Breast epithelium (tissue), 4 donors: ENCODE measurements around the gene SERPINB6. TPM values are rescaled to one million over a fixed set of nuclear protein-coding genes. Genes with fewer than 3 reads are reported as not detected.
A peak's percentile ranks its signal among the peaks of the same experiment; 100 is the strongest.
"Not testable (repeated sequence)": the region's sequence is repeated elsewhere in the genome, so short reads cannot be mapped to it uniquely, and the experiment has no call there.

Experiments
- DNase-seq, 2 donors: peaks; one replicate each; pipeline ENCODE4 v3.0.0-alpha.2; 2019; ENCODE audit warnings: low spot score in 2 of 2
- H3K27ac ChIP-seq, 2 donors: fragments of 200-600 bp; sonication (generic) in 1 of 2; one replicate each; pipeline ENCODE4 v1.5.1; 2016 to 2019; ENCODE audit warnings: mild to moderate bottlenecking in 1 of 2
- H3K27me3 ChIP-seq, 2 donors: fragments of 200-600 bp; sonication (generic) in 1 of 2; one replicate each; pipeline versions ENCODE4 v1.5.1 to v1.6.0; 2017 to 2019; ENCODE audit warnings: control low read depth in 1 of 2, mild to moderate bottlenecking in 1 of 2
- H3K36me3 ChIP-seq: fragments of 200-600 bp; one replicate; pipeline ENCODE4 v1.5.1; 2019
- H3K4me1 ChIP-seq, 2 donors: fragments of 200-600 bp; sonication (generic); one replicate each; pipeline ENCODE4 v1.5.1; 2016 to 2019; ENCODE audit warnings: control low read depth in 1 of 2
- H3K4me3 ChIP-seq, 3 donors: fragments of 200-600 bp; sonication (generic); 1 replicate in 2 of 3; 2 replicates in 1 of 3; pipeline ENCODE4 v1.5.1; 2016 to 2019; ENCODE audit warnings: mild to moderate bottlenecking in 3 of 3, moderate library complexity in 2 of 3
- H3K9me3 ChIP-seq, 2 donors: fragments of 200-600 bp; sonication (generic) in 1 of 2; one replicate each; pipeline ENCODE4 v1.5.1; 2016 to 2019; ENCODE audit warnings: control low read depth in 1 of 2
- POLR2A ChIP-seq: fragments of 450-650 bp; IDR thresholded peaks from one replicate; pipeline ENCODE4 v1.6.1; 2016; ENCODE audit warnings: antibody characterized with exemption, mild to moderate bottlenecking, moderate library complexity
- POLR2AphosphoS5 ChIP-seq, 3 donors: sonication (generic); formaldehyde crosslinking; IDR thresholded peaks; one replicate each; pipeline ENCODE4 v1.6.1; 2017; ENCODE audit warnings: antibody characterized with exemption in 3 of 3
- intact Hi-C: fragments of 100-400 bp; cut with DNase I; formaldehyde crosslinking; loops from one replicate; pipeline ENCODE4 v1.15.1; 2023; ENCODE audit warnings: low total_unique reads
- total RNA-seq, 3 donors: library from RNA; depleted of rRNA; stranded (reverse); fragments of >200 nt; gene quantifications; one replicate each; pipeline ENCODE4 v1.1.0, GENCODE V29; 2016
- TF ChIP-seq, protein P1 (sequence below), 3 donors: fragments of 450-650 bp; IDR thresholded peaks; one replicate each; pipeline ENCODE4 v1.5.1; 2016 to 2017; ENCODE audit warnings: antibody characterized with exemption in 3 of 3, mild to moderate bottlenecking in 3 of 3, moderate library complexity in 3 of 3

SERPINB6 gene
- total RNA-seq, 3 donors from 2014 or later: 100 to 146 (median 137) TPM

GRCh38 chr6:2911171-2911570 is 60.2 kb downstream of the SERPINB6 start:
- H3K36me3 ChIP-seq: no peaks in the 10 kb centered on the region
- no peaks in the 10 kb centered on the region for H3K9me3 ChIP-seq
- no peak for TF ChIP-seq POLR2A
- TF ChIP-seq, protein P1, sequence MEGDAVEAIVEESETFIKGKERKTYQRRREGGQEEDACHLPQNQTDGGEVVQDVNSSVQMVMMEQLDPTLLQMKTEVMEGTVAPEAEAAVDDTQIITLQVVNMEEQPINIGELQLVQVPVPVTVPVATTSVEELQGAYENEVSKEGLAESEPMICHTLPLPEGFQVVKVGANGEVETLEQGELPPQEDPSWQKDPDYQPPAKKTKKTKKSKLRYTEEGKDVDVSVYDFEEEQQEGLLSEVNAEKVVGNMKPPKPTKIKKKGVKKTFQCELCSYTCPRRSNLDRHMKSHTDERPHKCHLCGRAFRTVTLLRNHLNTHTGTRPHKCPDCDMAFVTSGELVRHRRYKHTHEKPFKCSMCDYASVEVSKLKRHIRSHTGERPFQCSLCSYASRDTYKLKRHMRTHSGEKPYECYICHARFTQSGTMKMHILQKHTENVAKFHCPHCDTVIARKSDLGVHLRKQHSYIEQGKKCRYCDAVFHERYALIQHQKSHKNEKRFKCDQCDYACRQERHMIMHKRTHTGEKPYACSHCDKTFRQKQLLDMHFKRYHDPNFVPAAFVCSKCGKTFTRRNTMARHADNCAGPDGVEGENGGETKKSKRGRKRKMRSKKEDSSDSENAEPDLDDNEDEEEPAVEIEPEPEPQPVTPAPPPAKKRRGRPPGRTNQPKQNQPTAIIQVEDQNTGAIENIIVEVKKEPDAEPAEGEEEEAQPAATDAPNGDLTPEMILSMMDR (IDR thresholded peaks at IDR 0.05): no peak
- TF ChIP-seq POLR2AphosphoS5 (IDR thresholded peaks at IDR 0.05): no peak
- intact Hi-C loops: loop anchor here (1.0 kb wide), 1 partner anchor 12 kb away; no protein-coding TSS in a partner anchor
- peak in 1 of 2 donors; percentile 13 for DNase-seq
- H3K4me1 ChIP-seq: no peaks in the 10 kb centered on the region
- no peak overlapping the region for H3K27ac ChIP-seq
- H3K27me3 ChIP-seq: no peaks in the 10 kb centered on the region
- H3K4me3 ChIP-seq: no peak overlapping the region

DNA sequence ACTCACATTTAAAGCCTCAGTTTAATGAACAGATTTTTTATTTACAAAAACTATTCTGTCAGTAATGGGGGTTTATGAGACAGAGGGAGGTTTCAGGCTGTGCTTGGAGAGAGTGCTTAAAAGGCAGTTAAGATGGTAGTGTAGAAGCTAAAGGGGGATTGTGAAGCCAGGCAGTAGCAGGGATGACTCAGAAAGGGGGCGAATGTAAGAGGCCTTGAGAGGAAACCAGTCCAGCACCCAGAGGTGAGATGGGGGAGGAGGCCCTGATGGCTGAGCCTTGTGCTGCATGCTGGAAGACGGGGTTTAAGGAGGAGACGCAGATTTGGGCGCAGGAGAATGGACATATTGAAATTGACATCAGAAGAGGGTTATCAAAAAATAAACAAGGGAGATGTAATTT is 61.6 kb downstream of the SERPINB6 start:
- Histone ChIP-seq H3K27ac (no peak overlapping the region), H3K9me3 (no peaks in the 10 kb centered on the region), H3K4me1 (no peaks in the 10 kb centered on the region), H3K27me3 (no peaks in the 10 kb centered on the region), H3K4me3 (no peak overlapping the region), H3K36me3 (no peaks in the 10 kb centered on the region)
- intact Hi-C loops: no loop called here
- peak in 1 of 2 donors; percentile 7 for DNase-seq
- TF ChIP-seq POLR2A: no peak
- TF ChIP-seq, protein P1 (IDR thresholded peaks at IDR 0.05): no peak
- TF ChIP-seq POLR2AphosphoS5 (IDR thresholded peaks at IDR 0.05): no peak

GRCh38 chr6:2909051-2909606 is 62.2 kb downstream of the SERPINB6 start:
- H3K4me3 ChIP-seq, H3K36me3 ChIP-seq, H3K27ac ChIP-seq, intact Hi-C loops, H3K9me3 ChIP-seq, H3K4me1 ChIP-seq, H3K27me3 ChIP-seq, DNase-seq: not testable (repeated sequence)

DNA sequence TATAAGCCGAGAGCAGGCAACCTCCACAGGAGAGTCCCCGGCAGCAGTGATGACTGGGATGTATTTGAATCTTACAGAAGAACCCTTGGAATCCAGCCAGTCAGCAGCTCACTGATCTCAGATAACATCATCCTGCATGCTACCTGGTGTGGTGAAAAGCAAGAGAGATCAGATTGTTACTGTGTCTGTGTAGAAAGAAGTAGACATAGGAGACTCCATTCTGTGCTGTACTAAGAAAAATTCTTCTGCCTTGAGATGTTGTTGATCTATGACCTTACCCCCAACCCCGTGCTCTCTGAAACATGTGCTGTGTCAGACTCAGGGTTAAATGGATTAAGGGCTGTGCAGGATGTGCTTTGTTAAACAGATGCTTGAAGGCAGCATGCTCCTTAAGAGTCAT is 62.9 kb downstream of the SERPINB6 start:
- H3K4me3 ChIP-seq, H3K4me1 ChIP-seq, H3K9me3 ChIP-seq, H3K27me3 ChIP-seq, H3K36me3 ChIP-seq, DNase-seq, H3K27ac ChIP-seq, intact Hi-C loops: not testable (repeated sequence)

DNA sequence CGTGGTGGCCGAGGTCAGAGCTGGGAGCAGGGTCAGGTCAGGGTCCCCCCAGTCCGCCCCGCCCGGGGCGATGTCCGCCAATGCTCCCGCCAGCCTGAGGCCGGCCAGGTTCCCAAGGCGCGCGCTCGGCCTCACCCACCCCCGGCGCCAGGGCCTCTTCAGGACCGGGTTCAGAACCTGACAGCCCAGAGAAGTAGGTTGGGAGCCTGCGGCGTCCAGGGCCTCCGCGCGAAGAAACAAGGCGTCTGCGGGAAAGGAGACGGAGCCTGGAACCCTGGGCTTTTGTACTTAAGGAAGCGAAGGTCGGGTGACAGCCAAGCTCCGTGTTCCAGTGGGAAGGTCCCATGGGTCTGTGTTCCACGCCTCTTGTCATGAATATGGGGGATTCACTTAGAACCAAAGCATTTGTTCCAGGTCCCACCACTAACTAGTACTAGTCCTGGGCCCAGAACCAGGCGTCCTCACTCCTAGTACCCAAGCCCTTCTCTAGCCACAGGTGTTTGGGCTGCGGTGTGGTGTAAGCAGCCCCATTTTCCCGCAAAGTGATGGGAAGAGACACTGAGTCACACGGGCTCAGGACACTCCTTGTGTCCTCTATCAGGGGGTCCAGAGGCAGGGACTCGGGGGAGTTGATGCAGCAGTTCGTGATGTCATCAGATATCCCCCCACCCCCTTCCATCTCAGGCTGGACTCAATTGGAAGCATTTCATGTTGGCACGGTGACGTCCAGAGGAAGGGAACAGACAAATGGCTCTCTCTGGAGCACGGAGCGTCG is 67.8 kb downstream of the SERPINB6 start:
- peak overlapping the region; percentile 74 to 93 for H3K27ac ChIP-seq
- intact Hi-C loops, DNase-seq: not testable (repeated sequence)

DNA sequence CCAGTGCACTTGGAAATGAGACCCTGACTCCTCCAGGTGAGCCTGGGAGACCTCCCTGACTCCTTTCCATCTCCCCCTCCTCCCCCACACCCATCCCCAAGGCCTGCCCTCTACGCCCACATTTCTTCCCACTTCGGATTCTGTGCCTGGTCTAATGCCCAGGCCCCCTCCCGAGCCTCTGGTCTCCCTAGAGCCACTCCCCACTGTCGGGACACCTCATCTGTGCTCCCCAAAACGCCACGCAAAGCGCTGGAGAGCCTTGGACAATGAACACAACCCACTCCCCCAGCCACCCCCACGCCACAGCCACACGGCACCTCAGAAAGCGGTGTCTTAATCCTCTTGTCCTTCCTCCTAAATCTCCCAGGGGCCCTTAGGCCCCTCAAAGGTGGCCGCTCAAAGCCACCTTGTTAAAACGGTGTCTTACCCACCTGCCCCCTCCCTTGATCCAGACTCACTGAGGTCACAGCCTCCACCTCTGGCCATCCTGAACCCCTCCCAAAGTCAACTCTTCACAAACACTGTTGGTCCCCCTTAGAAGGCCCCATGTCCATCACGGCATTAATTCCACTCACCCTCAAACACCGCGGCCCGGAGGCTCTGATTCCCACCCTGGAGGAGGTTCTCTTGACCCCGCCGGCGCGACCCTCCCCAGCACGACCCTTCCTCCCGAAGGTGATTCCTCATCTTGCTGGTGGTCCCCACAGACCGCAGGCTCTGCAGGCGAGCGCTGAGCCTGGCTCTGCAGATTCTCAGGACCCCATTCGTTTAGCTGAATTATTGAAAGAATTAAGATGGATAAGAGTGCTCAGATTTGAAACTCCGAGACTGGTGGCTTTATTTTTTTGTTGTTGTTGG is 69.5 kb downstream of the SERPINB6 start:
- not testable (repeated sequence) for H3K27me3 ChIP-seq, H3K9me3 ChIP-seq, H3K4me1 ChIP-seq, H3K36me3 ChIP-seq, DNase-seq
- Histone ChIP-seq H3K27ac (peak overlapping the region; percentile 65 to 74), H3K4me3 (peak overlapping the region; percentile 51 to 89 (median 57))
- intact Hi-C loops: loop anchor here (2.0 kb wide), 1 partner anchor 69 kb away; the partner anchor contains the start of gene SERPINB6

More for the DNA sequence above, 67.8 kb downstream of the SERPINB6 start:
- peak overlapping the region; percentile 51 to 89 (median 57) for H3K4me3 ChIP-seq
- H3K27me3 ChIP-seq, H3K4me1 ChIP-seq, H3K9me3 ChIP-seq, H3K36me3 ChIP-seq: not testable (repeated sequence)
